HepG2 (cell line): Measurements from ENCODE around the gene SPINK4. TPM values are rescaled to one million over a fixed set of nuclear protein-coding genes. Genes with fewer than 3 reads are reported as not detected.

Experiments
- HNRNPK ChIP-seq: fragments of 200-400 bp; formaldehyde crosslinking; IDR thresholded peaks from 2 replicates; pipeline ENCODE4 v1.6.1; 2018; ENCODE audit warnings: low read length, low read depth, moderate library complexity, mild to moderate bottlenecking; ENCODE audit not compliant: poor library complexity, severe bottlenecking
- IRX3 ChIP-seq: sonication (generic); formaldehyde crosslinking; IDR thresholded peaks from 2 replicates; pipeline ENCODE4 v1.8.1; 2023; ENCODE audit warnings: mild to moderate bottlenecking, low read depth, missing genetic modification reagents, borderline replicate concordance
- KMT2A ChIP-seq: sonication (generic); formaldehyde crosslinking; IDR thresholded peaks from 2 replicates; pipeline ENCODE4 v1.4.0; 2020; ENCODE audit warnings: missing genetic modification reagents
- NFKB2 ChIP-seq: sonication (generic); formaldehyde crosslinking; IDR thresholded peaks from 2 replicates; pipeline ENCODE4 v1.4.0; 2020; ENCODE audit warnings: missing genetic modification reagents, borderline replicate concordance
- PLRG1 ChIP-seq: fragments of 450-650 bp; conservative IDR thresholded peaks from 2 replicates; pipeline ENCODE4 v1.6.1; 2016
- RBAK ChIP-seq: sonication (generic); formaldehyde crosslinking; IDR thresholded peaks from 2 replicates; pipeline ENCODE4 v1.5.1; 2020; ENCODE audit warnings: mild to moderate bottlenecking, missing genetic modification reagents
- RERE ChIP-seq: IDR thresholded peaks from 2 replicates; pipeline ENCODE4 v1.6.1; 2016; ENCODE audit warnings: low read depth, missing genetic modification reagents, missing compliant biosample characterization
- RFXAP ChIP-seq: sonication (generic); formaldehyde crosslinking; IDR thresholded peaks from 2 replicates; pipeline ENCODE4 v1.4.0; 2020; ENCODE audit warnings: missing genetic modification reagents, borderline replicate concordance
- SYNCRIP ChIP-seq: fragments of 200-400 bp; formaldehyde crosslinking; IDR thresholded peaks from 2 replicates; pipeline ENCODE4 v1.6.1; 2018; ENCODE audit warnings: mild to moderate bottlenecking, low read depth, low read length; ENCODE audit not compliant: insufficient read depth
- TAF1 ChIP-seq: sonication (generic); formaldehyde crosslinking; IDR thresholded peaks from 2 replicates; pipeline ENCODE4 v1.4.0; 2020; ENCODE audit warnings: missing genetic modification reagents
- TBX2 ChIP-seq: sonication (generic); formaldehyde crosslinking; IDR thresholded peaks from 2 replicates; pipeline ENCODE4 v1.5.0; 2020; ENCODE audit warnings: missing genetic modification reagents, mild to moderate bottlenecking, borderline replicate concordance
- TFDP1 ChIP-seq: IDR thresholded peaks from 2 replicates; pipeline ENCODE4 v1.6.1; 2016; ENCODE audit warnings: missing compliant biosample characterization, missing genetic modification reagents, borderline replicate concordance
- TSC22D2 ChIP-seq: sonication (generic); formaldehyde crosslinking; IDR thresholded peaks from 2 replicates; pipeline ENCODE4 v1.5.1; 2020; ENCODE audit warnings: missing genetic modification reagents, mild to moderate bottlenecking, borderline replicate concordance
- ZEB1 ChIP-seq: IDR thresholded peaks from 2 replicates; pipeline ENCODE4 v1.6.1; 2012; ENCODE audit warnings: mild to moderate bottlenecking, low read depth, inconsistent platforms; ENCODE audit not compliant: insufficient replicate concordance
- ZFY ChIP-seq: sonication (generic); formaldehyde crosslinking; IDR thresholded peaks from 2 replicates; pipeline ENCODE4 v1.4.0; 2020; ENCODE audit warnings: missing genetic modification reagents
- ZNF44 ChIP-seq: sonication (generic); formaldehyde crosslinking; IDR thresholded peaks from 2 replicates; pipeline ENCODE4 v1.5.1; 2020; ENCODE audit warnings: mild to moderate bottlenecking, missing genetic modification reagents
- ZNF549 ChIP-seq: sonication (generic); formaldehyde crosslinking; IDR thresholded peaks from 2 replicates; pipeline ENCODE4 v1.5.0; 2020; ENCODE audit warnings: missing genetic modification reagents
- ZNF770 ChIP-seq: sonication (generic); formaldehyde crosslinking; IDR thresholded peaks from 2 replicates; pipeline ENCODE4 v1.5.0; 2020; ENCODE audit warnings: mild to moderate bottlenecking, missing genetic modification reagents
- ZNF782 ChIP-seq: sonication (generic); formaldehyde crosslinking; IDR thresholded peaks from 2 replicates; pipeline ENCODE4 v1.4.0; 2020; ENCODE audit warnings: missing genetic modification reagents, mild to moderate bottlenecking, borderline replicate concordance
- ZNF816 ChIP-seq: sonication (generic); formaldehyde crosslinking; IDR thresholded peaks from 2 replicates; pipeline ENCODE4 v1.8.0; 2022; ENCODE audit warnings: missing genetic modification reagents, mild to moderate bottlenecking, borderline replicate concordance
- ZSCAN31 ChIP-seq: sonication (generic); formaldehyde crosslinking; IDR thresholded peaks from 2 replicates; pipeline ENCODE4 v1.5.0; 2020; ENCODE audit warnings: low read depth, mild to moderate bottlenecking, missing genetic modification reagents
- polyA plus RNA-seq, 8 experiments: library from polyadenylated mRNA; depleted of rRNA in 3 of 8; stranded (reverse) in 7 of 8; unstranded in 1 of 8; fragments of >200 nt; fragmentation: Illumina TruSeq in 4 of 8; extraction: Trizol in 4 of 8; gene quantifications; 2 replicates each; pipeline versions ENCODE4 v1.2.1 to v1.2.3, GENCODE V29; 2011 to 2016; ENCODE audit warnings: low read depth in 4 of 8, missing spikeins in 1 of 8, mixed read lengths in 1 of 8; ENCODE audit not compliant: insufficient read depth in 1 of 8
- total RNA-seq, 5 experiments: library from RNA; depleted of rRNA; stranded (reverse); fragments of >200 nt; fragmentation: Illumina TruSeq; extraction: Trizol; gene quantifications; 2 replicates each; pipeline ENCODE4 v1.2.3, GENCODE V29; 2016; ENCODE audit warnings: low read depth in 1 of 5
- TF ChIP-seq, protein P1 (sequence below): sonication (generic); formaldehyde crosslinking; IDR thresholded peaks from 2 replicates; pipeline ENCODE4 v1.4.0; 2020; ENCODE audit warnings: mild to moderate bottlenecking, missing genetic modification reagents

Gene SPINK4
- total and polyA plus RNA-seq, 2 of the 13 experiments (the other 11 are each of a cell fraction or from before 2014, with no cell fraction given) = 0.53 to 3.4 TPM

DNA sequence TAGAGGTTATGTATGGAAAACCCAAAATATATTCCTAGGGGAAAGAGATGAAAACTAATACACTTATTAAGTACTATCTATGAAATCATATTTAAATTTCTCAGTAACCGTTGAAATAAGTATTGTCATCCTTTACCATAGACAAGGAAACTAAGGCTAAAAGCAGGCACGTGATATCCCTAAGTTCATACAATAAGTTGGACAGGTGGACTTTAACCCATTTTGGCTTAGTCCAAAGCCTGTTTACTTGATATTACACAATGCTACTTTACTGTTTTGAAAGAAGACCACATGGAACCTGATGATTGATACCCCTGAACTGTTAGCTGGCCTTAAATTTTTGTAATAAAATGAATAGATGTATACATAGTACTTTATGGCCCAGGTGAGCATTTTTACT lies 53.8 kb downstream of the SPINK4 start (continued):
- no peak for TF ChIP-seq RERE (CRISPR knock-in tag)
- no peak for TF ChIP-seq KMT2A (CRISPR knock-in tag)
- TF ChIP-seq TFDP1 (CRISPR knock-in tag) = peak; percentile 27; the same call in 1 of the 2 replicates
- no peak for TF ChIP-seq PLRG1
- no peak for TF ChIP-seq ZNF816 (CRISPR knock-in tag)
- no peak for TF ChIP-seq ZEB1
- TF ChIP-seq ZNF549 (CRISPR knock-in tag) = no peak
- no peak for TF ChIP-seq TAF1 (CRISPR knock-in tag)
- TF ChIP-seq TSC22D2 (CRISPR knock-in tag) = no peak
- TF ChIP-seq, protein P1, sequence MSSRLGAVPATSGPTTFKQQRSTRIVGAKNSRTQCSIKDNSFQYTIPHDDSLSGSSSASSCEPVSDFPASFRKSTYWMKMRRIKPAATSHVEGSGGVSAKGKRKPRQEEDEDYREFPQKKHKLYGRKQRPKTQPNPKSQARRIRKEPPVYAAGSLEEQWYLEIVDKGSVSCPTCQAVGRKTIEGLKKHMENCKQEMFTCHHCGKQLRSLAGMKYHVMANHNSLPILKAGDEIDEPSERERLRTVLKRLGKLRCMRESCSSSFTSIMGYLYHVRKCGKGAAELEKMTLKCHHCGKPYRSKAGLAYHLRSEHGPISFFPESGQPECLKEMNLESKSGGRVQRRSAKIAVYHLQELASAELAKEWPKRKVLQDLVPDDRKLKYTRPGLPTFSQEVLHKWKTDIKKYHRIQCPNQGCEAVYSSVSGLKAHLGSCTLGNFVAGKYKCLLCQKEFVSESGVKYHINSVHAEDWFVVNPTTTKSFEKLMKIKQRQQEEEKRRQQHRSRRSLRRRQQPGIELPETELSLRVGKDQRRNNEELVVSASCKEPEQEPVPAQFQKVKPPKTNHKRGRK (CRISPR knock-in tag) = no peak
- no peak for TF ChIP-seq ZSCAN31 (CRISPR knock-in tag)
- TF ChIP-seq HNRNPK = no peak
- TF ChIP-seq SYNCRIP = no peak
- TF ChIP-seq RBAK (CRISPR knock-in tag) = no peak
- no peak for TF ChIP-seq TBX2
- no peak for TF ChIP-seq ZFY
- no peak for TF ChIP-seq ZNF770
- TF ChIP-seq NFKB2 (CRISPR knock-in tag) = no peak
- TF ChIP-seq ZNF782 (CRISPR knock-in tag) = no peak
- no peak for TF ChIP-seq ZNF44 (CRISPR knock-in tag)
- no peak for TF ChIP-seq RFXAP (CRISPR knock-in tag)
- TF ChIP-seq IRX3 (CRISPR knock-in tag) = no peak
